Measurements from ENCODE around the gene ARL16. TPM values are rescaled to one million over a fixed set of nuclear protein-coding genes. Genes with fewer than 3 reads are reported as not detected.

ARL16 gene
- total RNA-seq, 2 experiments from 2014 or later = 14.9 to 15.4 TPM

GRCh38 chr17:81715872-81716673, 32.5 kb upstream of the ARL16 start:
- Mint-ChIP-seq H3K9me3 (ENCODE audit: low read depth) (no peaks in the 10 kb centered on the region), H3K4me1 (peaks cover 19% of the 10 kb centered on the region), H3K4me3 (no peak overlapping the region), H3K27me3 (no peaks in the 10 kb centered on the region), H3K27ac (no peak overlapping the region), H3K36me3 (peaks cover 3% of the 10 kb centered on the region)
- CTCF ChIA-PET = interaction anchor here (1.3 kb wide), 1 partner anchor 11 kb away, joined by 4 read pairs; no protein-coding TSS in a partner anchor
- ATAC-seq (no peak), DNase-seq (no peak)

- DNase-seq = no peak
- no peak overlapping the region for H3K27ac Mint-ChIP-seq
- peaks cover 3% of the 10 kb centered on the region for H3K36me3 Mint-ChIP-seq
- H3K27me3 Mint-ChIP-seq = no peaks in the 10 kb centered on the region
- no peaks in the 10 kb centered on the region for H3K9me3 Mint-ChIP-seq (ENCODE audit: low read depth)
- H3K4me1 Mint-ChIP-seq = peaks cover 27% of the 10 kb centered on the region
- no peak for ATAC-seq
- CTCF ChIA-PET = interaction anchor here (1.3 to 1.5 kb wide), 2 partner anchors 10 to 148 kb away, joined by 4 read pairs; no protein-coding TSS in a partner anchor
- H3K4me3 Mint-ChIP-seq = no peak overlapping the region
These were observed 31.7 kb upstream of the ARL16 start for GRCh38 chr17:81715107-81715871.

- no peak overlapping the region for H3K27ac Mint-ChIP-seq
- H3K36me3 Mint-ChIP-seq = peaks cover 2% of the 10 kb centered on the region
- no peak for ATAC-seq
- H3K4me1 Mint-ChIP-seq = peaks cover 29% of the 10 kb centered on the region
- H3K4me3 Mint-ChIP-seq = no peak overlapping the region
- CTCF ChIA-PET = interaction anchor here (1.3 to 2.1 kb wide), 3 partner anchors 9 to 149 kb away, joined by 4 to 10 read pairs (median 4); partner anchors contain the start of genes ARL16 and HGS
- no peaks in the 10 kb centered on the region for H3K9me3 Mint-ChIP-seq (ENCODE audit: low read depth)
- no peak for DNase-seq
- H3K27me3 Mint-ChIP-seq = no peaks in the 10 kb centered on the region
These were observed 31.0 kb upstream of the ARL16 start for GRCh38 chr17:81714412-81715106.

- CTCF ChIA-PET = interaction anchor here (1.1 to 2.1 kb wide), 5 partner anchors 8 to 149 kb away, joined by 3 to 10 read pairs (median 6); partner anchors contain the start of genes ARL16 and HGS
- no peaks in the 10 kb centered on the region for H3K27me3 Mint-ChIP-seq
- H3K4me1 Mint-ChIP-seq = peaks cover 29% of the 10 kb centered on the region
- H3K4me3 Mint-ChIP-seq = peak overlapping the region; percentile 81
- H3K27ac Mint-ChIP-seq = no peak overlapping the region
- no peaks in the 10 kb centered on the region for H3K9me3 Mint-ChIP-seq (ENCODE audit: low read depth)
- DNase-seq = no peak
- peaks cover 2% of the 10 kb centered on the region for H3K36me3 Mint-ChIP-seq
- ATAC-seq = no peak
These were observed 30.2 kb upstream of the ARL16 start for GRCh38 chr17:81713556-81714411.

- Mint-ChIP-seq H3K4me3 (peak overlapping the region; percentile 81), H3K9me3 (ENCODE audit: low read depth) (no peaks in the 10 kb centered on the region), H3K36me3 (peaks cover 2% of the 10 kb centered on the region), H3K27ac (peak overlapping the region; percentile 69), H3K4me1 (peaks cover 29% of the 10 kb centered on the region), H3K27me3 (no peaks in the 10 kb centered on the region)
- no peak for DNase-seq
- CTCF ChIA-PET = interaction anchor here (1.1 to 2.1 kb wide), 4 partner anchors 9 to 29 kb away, joined by 3 to 10 read pairs (median 7); partner anchors contain the start of genes ARL16 and HGS
- ATAC-seq = no peak
These were observed 29.5 kb upstream of the ARL16 start for GRCh38 chr17:81713004-81713555.

GRCh38 chr17:81712468-81713003, 28.9 kb upstream of the ARL16 start:
- CTCF ChIA-PET = interaction anchor here (1.1 to 2.1 kb wide), 4 partner anchors 10 to 29 kb away, joined by 3 to 10 read pairs (median 7); partner anchors contain the start of genes ARL16 and HGS

GRCh38 chr17:81711814-81712467, 28.3 kb upstream of the ARL16 start, which contains the start of gene SLC25A10:
TSS of gene SLC25A10 (plus strand) at chr17:81712284. CDS start at chr17:81712427, 143 bp downstream.
- Mint-ChIP-seq H3K9me3 (ENCODE audit: low read depth) (no peaks in the 10 kb centered on the region), H3K27me3 (no peaks in the 10 kb centered on the region), H3K27ac (peak within 1 kb of the TSS; percentile 83), H3K4me1 (peaks cover 29% of the 10 kb centered on the region), H3K4me3 (peak within 1 kb of the TSS; percentile 81), H3K36me3 (peaks cover 4% of the 10 kb centered on the region)
- DNase-seq = peak; percentile 89
- CTCF ChIA-PET = interaction anchor here (0.8 to 1.5 kb wide), 5 partner anchors 9 to 97 kb away, joined by 3 to 8 read pairs (median 6); partner anchors contain the start of gene MRPL12
- peak; percentile 86 for ATAC-seq

More at GRCh38 chr17:81712468-81713003, 28.9 kb upstream of the ARL16 start:
- DNase-seq (no peak), ATAC-seq (peak; percentile 32)
- peaks cover under 1% of the 10 kb centered on the region for H3K36me3 Mint-ChIP-seq
- H3K9me3 Mint-ChIP-seq (ENCODE audit: low read depth) = no peaks in the 10 kb centered on the region
- peak overlapping the region; percentile 69 for H3K27ac Mint-ChIP-seq
- H3K27me3 Mint-ChIP-seq = no peaks in the 10 kb centered on the region
- H3K4me1 Mint-ChIP-seq = peaks cover 29% of the 10 kb centered on the region
- H3K4me3 Mint-ChIP-seq = peak overlapping the region; percentile 81

- Mint-ChIP-seq H3K27ac (peak overlapping the region; percentile 83), H3K27me3 (no peaks in the 10 kb centered on the region), H3K36me3 (peaks cover 14% of the 10 kb centered on the region), H3K9me3 (ENCODE audit: low read depth) (no peaks in the 10 kb centered on the region), H3K4me3 (peak overlapping the region; percentile 54), H3K4me1 (peaks cover 33% of the 10 kb centered on the region)
- ATAC-seq = no peak
- CTCF ChIA-PET = interaction anchor here (0.8 to 1.4 kb wide), 3 partner anchors 8 to 96 kb away, joined by 3 to 8 read pairs (median 4); partner anchors contain the start of gene MRPL12
- DNase-seq = peak; percentile 60
These were observed 27.1 kb upstream of the ARL16 start for GRCh38 chr17:81710514-81711308.

- Mint-ChIP-seq H3K4me1 (peaks cover 38% of the 10 kb centered on the region), H3K36me3 (peaks cover 22% of the 10 kb centered on the region), H3K9me3 (ENCODE audit: low read depth) (no peaks in the 10 kb centered on the region), H3K4me3 (no peak overlapping the region), H3K27me3 (no peaks in the 10 kb centered on the region), H3K27ac (no peak overlapping the region)
- CTCF ChIA-PET = interaction anchor here (1.5 to 1.6 kb wide), 2 partner anchors 24 to 33 kb away, joined by 4 read pairs; partner anchors contain the start of genes ARL16 and HGS
- ATAC-seq (no peak), DNase-seq (no peak)
These were observed 25.2 kb upstream of the ARL16 start for GRCh38 chr17:81708739-81709185.

GRCh38 chr17:81707725-81708646, 24.4 kb upstream of the ARL16 start:
- CTCF ChIA-PET = interaction anchor here (1.6 kb wide), 1 partner anchor 32 kb away, joined by 4 read pairs; no protein-coding TSS in a partner anchor
- peaks cover 34% of the 10 kb centered on the region for H3K4me1 Mint-ChIP-seq
- H3K4me3 Mint-ChIP-seq = no peak overlapping the region
- peaks cover 22% of the 10 kb centered on the region for H3K36me3 Mint-ChIP-seq
- ATAC-seq (no peak), DNase-seq (no peak)
- H3K27me3 Mint-ChIP-seq = no peaks in the 10 kb centered on the region
- H3K27ac Mint-ChIP-seq = no peak overlapping the region
- no peaks in the 10 kb centered on the region for H3K9me3 Mint-ChIP-seq (ENCODE audit: low read depth)
